NCI-H2227 treated with DMSO at 0.1 percent for 48 hours (cell line): ENCODE measurements around the gene FNDC8.
"Not testable (repeated sequence)": the region's sequence is repeated elsewhere in the genome, so short reads cannot be mapped to it uniquely, and the experiment has no call there.

Source experiments
- DNase-seq: peaks from one replicate; lab custom pipeline; 2025; lab: John Stamatoyannopoulos, UW

Gene FNDC8

DNA sequence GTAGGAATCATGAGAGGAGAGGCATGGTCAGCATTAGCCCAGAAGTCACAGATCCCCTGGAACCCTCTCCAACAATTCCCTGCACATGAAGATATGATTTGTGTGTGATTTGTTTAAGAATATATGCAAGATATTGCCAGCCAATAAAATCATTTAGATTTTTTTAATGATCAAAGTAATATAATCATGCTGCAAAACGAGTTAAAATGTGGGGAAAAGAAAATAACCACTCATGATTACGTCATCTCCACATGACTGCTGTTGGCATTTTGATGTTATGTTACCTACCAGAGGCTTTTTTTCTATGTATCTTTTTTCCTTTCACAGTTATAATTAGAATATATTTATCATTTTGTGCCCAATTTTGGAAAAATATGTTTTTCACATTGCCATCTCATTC, 50.4 kb downstream of the FNDC8 start:
- no peak for DNase-seq

DNA sequence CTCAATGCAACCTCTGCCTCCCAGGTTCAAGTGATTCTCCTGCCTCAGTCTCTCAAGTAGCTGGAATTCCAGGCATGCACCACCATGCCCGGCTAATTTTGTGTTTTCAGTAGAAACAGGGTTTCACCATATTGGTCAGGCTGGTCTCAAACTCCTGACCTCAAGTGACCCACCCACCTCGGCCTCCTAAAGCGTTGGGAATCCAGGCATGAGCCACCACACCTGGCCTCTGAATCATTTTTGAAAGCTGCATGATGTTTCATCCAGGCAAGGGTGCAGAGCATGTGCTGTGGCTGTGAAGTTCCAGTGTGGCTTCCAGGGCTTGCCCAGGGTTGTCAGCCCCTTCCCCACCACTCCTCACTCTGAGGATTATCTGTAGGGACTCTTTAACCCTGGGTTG, 50.9 kb downstream of the FNDC8 start:
- DNase-seq: not testable (repeated sequence)

DNA sequence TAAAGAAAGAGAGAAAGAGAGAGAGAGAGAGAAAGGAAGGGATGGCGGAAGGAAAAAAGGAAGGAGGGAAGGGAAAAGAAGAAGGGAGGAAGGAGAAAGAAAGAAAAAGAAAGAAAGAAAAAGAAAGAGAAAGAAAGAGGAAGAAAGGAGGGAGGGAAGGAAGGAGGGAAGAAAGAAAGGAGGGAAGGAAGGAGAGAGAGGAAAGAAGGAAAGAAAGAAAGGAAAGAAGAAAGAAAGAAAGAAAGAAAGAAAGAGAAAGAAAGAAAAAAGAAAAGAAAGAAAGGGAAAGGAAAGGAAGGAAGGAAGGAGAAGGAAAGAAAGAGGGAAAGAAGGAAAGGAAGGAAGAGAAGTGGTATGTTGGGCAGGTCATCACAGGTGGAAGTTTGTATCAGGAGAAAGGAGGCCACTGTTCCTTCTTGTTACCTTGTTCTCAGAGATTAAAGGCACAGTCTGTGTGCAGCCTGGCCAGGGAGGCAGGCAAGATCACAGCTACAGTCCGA, 53.5 kb downstream of the FNDC8 start:
- no peak for DNase-seq

DNA sequence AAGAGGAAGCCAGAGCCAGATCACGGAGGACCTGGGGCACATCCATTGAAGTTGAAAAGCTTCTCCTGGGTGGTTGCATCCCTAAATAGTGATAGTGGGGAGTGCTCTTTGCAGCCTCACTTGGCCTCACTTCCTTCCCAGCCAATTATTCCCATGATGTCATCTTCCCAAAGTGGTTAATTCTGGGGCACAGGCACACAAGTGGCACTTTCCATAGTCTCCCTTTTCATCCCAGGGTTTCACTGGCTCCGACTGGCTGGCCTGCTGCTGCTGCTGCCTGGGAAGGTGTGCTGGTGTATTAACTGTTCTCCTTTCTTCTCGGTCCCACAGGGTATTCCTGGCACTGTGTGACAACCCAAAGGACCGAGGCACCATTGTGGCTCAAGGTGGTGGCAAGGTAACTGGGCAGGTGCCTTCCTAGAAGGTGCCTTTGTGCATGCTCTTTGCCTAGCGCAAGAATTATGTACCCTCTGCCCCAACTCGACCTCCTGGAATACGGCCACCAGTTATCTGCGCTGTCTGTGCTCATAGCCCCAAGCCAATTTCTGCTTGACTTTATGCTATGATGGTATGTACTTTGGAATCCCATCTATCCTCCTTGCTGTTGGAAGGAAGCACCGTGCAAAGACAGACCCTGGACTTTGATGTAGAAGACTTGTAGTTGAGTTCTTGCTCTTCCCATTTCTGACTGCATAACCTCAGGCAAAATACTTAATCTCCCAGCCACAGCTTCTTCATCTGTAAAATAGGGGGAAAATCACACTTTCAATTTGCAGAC, 54.4 kb downstream of the FNDC8 start:
- no peak for DNase-seq

DNA sequence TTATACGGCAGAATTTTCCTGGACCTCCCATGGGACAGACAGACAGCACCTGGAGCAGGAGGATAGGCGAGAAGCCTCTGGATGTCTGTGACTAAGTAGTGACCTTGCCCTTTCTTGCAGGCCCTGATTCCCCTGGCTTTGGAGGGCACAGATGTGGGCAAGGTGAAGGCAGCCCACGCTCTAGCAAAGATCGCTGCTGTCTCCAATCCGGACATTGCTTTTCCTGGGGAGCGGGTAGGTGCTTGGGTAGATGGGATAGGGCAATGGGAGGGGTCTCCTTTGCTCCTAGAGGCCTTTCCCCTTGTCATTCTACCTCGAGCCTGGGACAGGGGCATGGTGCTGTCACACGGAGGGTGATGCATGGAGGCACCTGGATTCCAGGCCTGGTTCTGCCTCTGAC, 55.5 kb downstream of the FNDC8 start:
- DNase-seq: no peak

DNA sequence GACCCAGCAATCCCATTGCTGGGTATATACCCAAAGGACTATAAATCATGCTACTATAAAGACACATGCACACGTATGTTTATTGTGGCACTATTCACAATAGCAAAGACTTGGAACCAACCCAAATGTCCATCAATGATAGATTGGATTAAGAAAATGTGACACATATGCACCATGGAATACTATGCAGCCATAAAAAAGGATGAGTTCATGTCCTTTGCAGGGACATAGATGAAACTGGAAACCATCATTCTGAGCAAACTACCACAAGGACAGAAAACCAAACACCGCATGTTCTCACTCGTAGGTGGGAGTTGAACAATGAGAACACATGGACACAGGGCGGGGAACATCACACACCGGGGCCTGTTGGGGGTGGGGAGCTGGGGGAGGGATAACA, 58.0 kb downstream of the FNDC8 start:
- DNase-seq: not testable (repeated sequence)
